ENCODE results near the gene SCCPDH.

DNA sequence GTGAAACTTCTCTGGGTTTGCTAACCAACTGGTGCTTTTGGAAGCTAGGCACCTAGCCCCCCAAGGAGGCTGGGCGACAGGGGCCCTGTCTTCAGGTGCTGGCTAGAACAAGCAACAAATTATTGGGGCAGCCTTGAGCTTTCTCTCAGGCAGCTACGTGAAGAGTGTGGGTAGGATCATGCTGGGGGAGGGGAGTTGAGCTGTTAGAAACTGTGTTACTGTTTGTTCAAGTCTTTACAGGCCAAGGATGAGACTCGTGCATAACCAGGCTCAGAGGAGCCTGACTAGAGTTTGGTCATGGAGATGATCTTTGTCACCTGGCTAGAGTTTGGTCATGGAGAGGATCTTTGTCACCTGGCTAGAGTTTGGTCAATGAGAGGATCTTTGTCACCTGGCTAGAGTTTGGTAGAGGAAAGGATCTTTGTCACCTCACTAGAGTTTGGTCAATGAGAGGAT, 12.6 kb upstream of the SCCPDH start:
- TF ChIP-seq, protein P1, sequence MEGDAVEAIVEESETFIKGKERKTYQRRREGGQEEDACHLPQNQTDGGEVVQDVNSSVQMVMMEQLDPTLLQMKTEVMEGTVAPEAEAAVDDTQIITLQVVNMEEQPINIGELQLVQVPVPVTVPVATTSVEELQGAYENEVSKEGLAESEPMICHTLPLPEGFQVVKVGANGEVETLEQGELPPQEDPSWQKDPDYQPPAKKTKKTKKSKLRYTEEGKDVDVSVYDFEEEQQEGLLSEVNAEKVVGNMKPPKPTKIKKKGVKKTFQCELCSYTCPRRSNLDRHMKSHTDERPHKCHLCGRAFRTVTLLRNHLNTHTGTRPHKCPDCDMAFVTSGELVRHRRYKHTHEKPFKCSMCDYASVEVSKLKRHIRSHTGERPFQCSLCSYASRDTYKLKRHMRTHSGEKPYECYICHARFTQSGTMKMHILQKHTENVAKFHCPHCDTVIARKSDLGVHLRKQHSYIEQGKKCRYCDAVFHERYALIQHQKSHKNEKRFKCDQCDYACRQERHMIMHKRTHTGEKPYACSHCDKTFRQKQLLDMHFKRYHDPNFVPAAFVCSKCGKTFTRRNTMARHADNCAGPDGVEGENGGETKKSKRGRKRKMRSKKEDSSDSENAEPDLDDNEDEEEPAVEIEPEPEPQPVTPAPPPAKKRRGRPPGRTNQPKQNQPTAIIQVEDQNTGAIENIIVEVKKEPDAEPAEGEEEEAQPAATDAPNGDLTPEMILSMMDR (IDR thresholded peaks at IDR 0.05) = no peak
- no peak for TF ChIP-seq POLR2AphosphoS5 (IDR thresholded peaks at IDR 0.05)
